ENCODE data around the gene TSPO. TPM values are rescaled to one million over a fixed set of nuclear protein-coding genes. Genes with fewer than 3 reads are reported as not detected.

Gene TSPO
- polyA plus RNA-seq, 1 donor (not counting 4 experiments of a cell fraction or from before 2014, with no cell fraction given): 139 TPM

DNA sequence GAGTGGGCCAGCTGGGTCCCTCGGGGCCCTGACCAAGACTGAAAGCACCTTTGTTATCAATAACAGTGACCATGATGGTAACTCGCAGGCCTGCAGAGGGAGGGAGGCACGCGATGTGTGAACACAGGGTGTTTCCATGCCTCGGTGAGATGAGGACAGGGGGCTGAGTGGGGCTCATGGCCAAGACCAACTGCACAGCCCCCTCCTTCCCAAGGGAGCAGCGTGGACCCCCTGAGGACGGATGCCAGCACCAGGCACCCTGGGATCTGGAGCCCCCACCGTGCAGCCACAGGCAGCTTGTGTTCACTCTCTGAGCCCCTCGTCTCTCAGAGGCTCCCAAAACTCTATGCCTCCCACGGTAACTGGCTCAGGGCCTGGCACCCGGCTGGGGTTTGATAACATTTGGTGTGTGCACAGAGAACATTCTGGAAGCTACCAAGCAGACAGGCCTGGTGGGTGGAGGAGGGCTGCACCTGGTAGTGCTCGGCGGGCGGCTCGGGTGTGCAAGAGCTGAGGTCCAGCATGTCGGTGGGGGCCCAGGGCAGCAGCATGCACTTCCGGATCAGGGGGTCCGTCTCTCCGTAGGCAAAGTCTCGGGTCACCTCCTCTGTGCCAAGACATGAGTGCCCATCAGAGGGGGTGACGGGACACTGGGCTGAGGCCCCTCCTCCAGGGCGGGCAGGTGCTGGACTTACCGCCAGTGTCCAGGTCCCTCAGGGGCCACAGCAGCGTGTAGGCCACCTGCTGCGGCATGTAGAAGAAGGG, 28.0 kb downstream of the TSPO start:
- no peaks in the 10 kb centered on the region for H3K9me3 ChIP-seq (ENCODE audit: control insufficient read depth, low read depth, low read length)
- H3K36me3 ChIP-seq (ENCODE audit: control insufficient read depth in 2 of 2, extremely low read depth in 1 of 2, insufficient read depth in 2 of 2, low read length in 2 of 2): peaks cover 26 to 33% of the 10 kb centered on the region in 2 experiments
- no peak overlapping the region for H3K4me2 ChIP-seq (ENCODE audit: control insufficient read depth, extremely low read depth, insufficient read depth, low read depth, low read length)
- peaks cover 15% of the 10 kb centered on the region for H3K4me1 ChIP-seq (ENCODE audit: control insufficient read depth, extremely low read depth, insufficient read depth, low read length)
- no peaks in the 10 kb centered on the region for H3K27me3 ChIP-seq (ENCODE audit: control insufficient read depth, extremely low read depth, insufficient read depth, low read length)
- no peak overlapping the region for H3K9ac ChIP-seq (ENCODE audit: control insufficient read depth, extremely low read depth, insufficient read depth, low read length)
- peaks cover 10% of the 10 kb centered on the region for H4K20me1 ChIP-seq (ENCODE audit: control insufficient read depth, extremely low read depth, insufficient read depth, low read length)
- dilution Hi-C loops (cut with MboI; ENCODE audit: extremely low pct_ligation_motif_present, low sequenced_read_pairs): no loop called here
- H3K9me1 ChIP-seq (ENCODE audit: control insufficient read depth, extremely low read depth, insufficient read depth, low read length): peaks cover 3% of the 10 kb centered on the region
- H3K79me2 ChIP-seq (ENCODE audit: control insufficient read depth, insufficient read depth, low read length): peaks cover 13% of the 10 kb centered on the region
- no peak for TF ChIP-seq EZH2 (IDR thresholded peaks at IDR 0.05; ENCODE audit: low read length)
- TF ChIP-seq, protein P1, sequence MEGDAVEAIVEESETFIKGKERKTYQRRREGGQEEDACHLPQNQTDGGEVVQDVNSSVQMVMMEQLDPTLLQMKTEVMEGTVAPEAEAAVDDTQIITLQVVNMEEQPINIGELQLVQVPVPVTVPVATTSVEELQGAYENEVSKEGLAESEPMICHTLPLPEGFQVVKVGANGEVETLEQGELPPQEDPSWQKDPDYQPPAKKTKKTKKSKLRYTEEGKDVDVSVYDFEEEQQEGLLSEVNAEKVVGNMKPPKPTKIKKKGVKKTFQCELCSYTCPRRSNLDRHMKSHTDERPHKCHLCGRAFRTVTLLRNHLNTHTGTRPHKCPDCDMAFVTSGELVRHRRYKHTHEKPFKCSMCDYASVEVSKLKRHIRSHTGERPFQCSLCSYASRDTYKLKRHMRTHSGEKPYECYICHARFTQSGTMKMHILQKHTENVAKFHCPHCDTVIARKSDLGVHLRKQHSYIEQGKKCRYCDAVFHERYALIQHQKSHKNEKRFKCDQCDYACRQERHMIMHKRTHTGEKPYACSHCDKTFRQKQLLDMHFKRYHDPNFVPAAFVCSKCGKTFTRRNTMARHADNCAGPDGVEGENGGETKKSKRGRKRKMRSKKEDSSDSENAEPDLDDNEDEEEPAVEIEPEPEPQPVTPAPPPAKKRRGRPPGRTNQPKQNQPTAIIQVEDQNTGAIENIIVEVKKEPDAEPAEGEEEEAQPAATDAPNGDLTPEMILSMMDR (optimal IDR thresholded peaks at IDR 0.05 in 1 of 3, IDR thresholded peaks at IDR 0.05 in 1 of 3, conservative IDR thresholded peaks at IDR 0.05 in 1 of 3; ENCODE audit: extremely low read depth in 1 of 3, insufficient read depth in 2 of 3, low read length in 3 of 3): no peak
- no peak overlapping the region for H2AFZ ChIP-seq (ENCODE audit: control insufficient read depth, low read length)
- H3K27ac ChIP-seq (ENCODE audit: control insufficient read depth, insufficient read depth, low read length): no peak overlapping the region
- DNase-seq (ENCODE audit: low read depth, low spot score): no peak
- no peak overlapping the region for H3K4me3 ChIP-seq (ENCODE audit: control insufficient read depth in 2 of 3, extremely low read depth in 1 of 3, insufficient read depth in 2 of 3, low read depth in 1 of 3, low read length in 3 of 3)
- FAIRE-seq: no peak

DNA sequence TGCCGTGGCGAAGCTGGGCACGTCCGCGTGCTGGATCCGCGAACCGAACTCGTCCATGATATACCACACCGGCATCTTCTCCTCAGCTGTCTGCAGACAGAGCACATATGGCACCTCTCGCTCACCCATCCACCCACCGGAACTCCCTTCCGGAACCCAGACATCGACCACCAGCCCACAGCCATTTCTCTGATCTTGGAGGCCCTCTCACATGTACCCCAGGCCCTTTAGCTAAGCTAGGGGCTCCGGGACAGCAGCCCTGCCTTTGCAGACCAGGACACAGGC, 28.5 kb downstream of the TSPO start:
- no peaks in the 10 kb centered on the region for H3K27me3 ChIP-seq (ENCODE audit: control insufficient read depth, extremely low read depth, insufficient read depth, low read length)
- no peak overlapping the region for H3K27ac ChIP-seq (ENCODE audit: control insufficient read depth, insufficient read depth, low read length)
- H4K20me1 ChIP-seq (ENCODE audit: control insufficient read depth, extremely low read depth, insufficient read depth, low read length): peaks cover 11% of the 10 kb centered on the region
- dilution Hi-C loops (cut with MboI; ENCODE audit: extremely low pct_ligation_motif_present, low sequenced_read_pairs): no loop called here
- TF ChIP-seq, protein P1 (optimal IDR thresholded peaks at IDR 0.05 in 1 of 3, IDR thresholded peaks at IDR 0.05 in 1 of 3, conservative IDR thresholded peaks at IDR 0.05 in 1 of 3; ENCODE audit: extremely low read depth in 1 of 3, insufficient read depth in 2 of 3, low read length in 3 of 3): no peak
- TF ChIP-seq EZH2 (IDR thresholded peaks at IDR 0.05; ENCODE audit: low read length): no peak
- H3K36me3 ChIP-seq (ENCODE audit: control insufficient read depth in 2 of 2, extremely low read depth in 1 of 2, insufficient read depth in 2 of 2, low read length in 2 of 2): peaks cover 25 to 33% of the 10 kb centered on the region in 2 experiments
- H3K4me1 ChIP-seq (ENCODE audit: control insufficient read depth, extremely low read depth, insufficient read depth, low read length): peaks cover 19% of the 10 kb centered on the region
- no peak overlapping the region for H3K9ac ChIP-seq (ENCODE audit: control insufficient read depth, extremely low read depth, insufficient read depth, low read length)
- peaks cover 3% of the 10 kb centered on the region for H3K9me1 ChIP-seq (ENCODE audit: control insufficient read depth, extremely low read depth, insufficient read depth, low read length)
- FAIRE-seq: no peak
- H3K4me2 ChIP-seq (ENCODE audit: control insufficient read depth, extremely low read depth, insufficient read depth, low read depth, low read length): no peak overlapping the region
- H3K9me3 ChIP-seq (ENCODE audit: control insufficient read depth, low read depth, low read length): no peaks in the 10 kb centered on the region
- no peak overlapping the region for H2AFZ ChIP-seq (ENCODE audit: control insufficient read depth, low read length)
- no peak for DNase-seq (ENCODE audit: low read depth, low spot score)
- no peak overlapping the region for H3K4me3 ChIP-seq (ENCODE audit: control insufficient read depth in 2 of 3, extremely low read depth in 1 of 3, insufficient read depth in 2 of 3, low read depth in 1 of 3, low read length in 3 of 3)
- H3K79me2 ChIP-seq (ENCODE audit: control insufficient read depth, insufficient read depth, low read length): peaks cover 17% of the 10 kb centered on the region
